OCI-M2 (cell line): ENCODE results near the gene MRO.
"Not testable (repeated sequence)": the region's sequence is repeated elsewhere in the genome, so short reads cannot be mapped to it uniquely, and the experiment has no call there.

Experiments used
- DNase-seq: peaks from one replicate; lab custom pipeline; 2025; ENCODE audit not compliant: unreplicated experiment; lab: John Stamatoyannopoulos, UW

The MRO gene

DNA sequence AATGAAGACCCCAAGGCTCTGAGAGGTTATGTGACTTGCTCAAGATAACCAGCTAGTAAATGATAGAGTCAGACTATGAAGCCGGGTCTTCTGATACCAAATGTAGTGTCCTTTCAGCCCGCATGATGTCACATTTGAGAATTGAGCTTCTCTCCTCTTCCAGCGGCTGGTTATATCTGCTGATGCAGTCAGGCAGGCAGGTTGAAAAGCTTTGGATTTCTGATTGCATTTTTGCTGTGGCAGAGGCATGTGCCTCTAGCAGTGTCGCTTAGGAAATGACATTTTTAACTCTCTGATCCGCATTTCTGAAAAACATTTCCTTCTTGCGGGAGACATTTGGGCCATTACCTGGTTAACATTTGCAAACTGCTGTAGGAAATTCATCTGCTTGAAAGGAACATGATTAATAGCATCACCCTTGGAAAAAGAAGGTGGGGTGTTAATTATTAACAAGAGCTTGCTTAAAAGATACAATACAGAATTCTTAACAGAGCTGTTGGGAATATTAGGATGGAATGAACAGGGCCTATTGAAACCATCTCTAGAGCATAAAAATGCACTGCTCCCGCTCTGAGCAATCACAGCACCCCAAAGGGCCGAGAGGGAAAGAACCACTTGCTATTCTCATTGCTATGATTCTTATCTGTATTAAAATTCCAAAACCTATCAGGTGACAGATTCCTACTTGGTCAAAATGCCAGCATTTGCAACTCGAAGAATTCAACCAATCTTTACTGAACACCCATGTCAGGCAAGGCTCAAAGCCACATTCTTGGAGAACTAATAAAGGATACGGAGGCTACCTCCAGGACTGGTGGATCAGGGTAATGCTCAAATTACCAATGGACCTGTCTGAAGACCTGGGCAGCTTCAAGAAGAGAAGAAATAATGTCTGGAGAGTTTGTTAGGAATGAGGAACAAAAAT, 25.9 kb downstream of the MRO start:
- DNase-seq: no peak

DNA sequence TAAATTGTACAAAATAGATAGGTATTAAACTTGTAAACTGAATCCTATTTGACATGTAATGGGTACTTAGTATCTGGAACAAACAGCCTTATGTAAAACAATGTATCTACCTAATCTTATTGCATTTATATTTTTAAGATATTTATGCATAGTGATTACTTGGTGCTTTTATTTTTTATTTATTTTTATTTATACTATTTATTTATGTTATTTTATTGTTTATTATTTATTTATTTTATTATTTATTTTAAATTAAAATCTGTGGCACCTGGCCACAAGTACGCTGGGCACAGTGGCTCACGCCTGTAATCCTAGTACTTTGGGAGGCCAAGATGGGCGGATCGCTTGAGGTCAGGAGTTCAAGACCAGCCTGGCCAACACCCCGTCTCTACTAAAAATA, 26.9 kb downstream of the MRO start:
- no peak for DNase-seq

- no peak for DNase-seq
Measured at GRCh38 chr18:50791599-50792438, 28.0 kb downstream of the MRO start.

DNA sequence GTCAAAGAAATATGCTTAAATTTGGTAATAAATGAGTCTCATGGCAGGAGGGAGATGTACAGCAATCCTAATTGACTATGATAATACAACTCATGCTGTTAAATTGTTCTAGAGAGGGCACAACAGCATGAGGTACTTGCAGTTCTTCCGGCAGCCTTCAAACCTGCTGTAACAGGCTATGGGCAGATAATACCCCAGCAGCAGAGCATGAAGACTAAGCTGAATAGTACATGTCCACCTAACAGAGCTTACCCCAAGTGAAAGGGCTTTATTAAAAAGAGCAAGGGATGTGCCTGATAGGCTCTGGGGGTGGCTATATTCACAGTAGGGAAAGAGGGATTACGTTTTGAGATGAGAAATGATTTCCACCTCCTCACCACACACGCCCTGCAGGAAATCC, 28.9 kb downstream of the MRO start:
- no peak for DNase-seq

- DNase-seq: no peak
Measured at GRCh38 chr18:50790241-50790640, 29.6 kb downstream of the MRO start.

- no peak for DNase-seq
Measured at GRCh38 chr18:50788284-50788683, 31.5 kb downstream of the MRO start.

GRCh38 chr18:50786864-50787263, 33.0 kb downstream of the MRO start:
- DNase-seq: no peak

- no peak for DNase-seq
Measured at GRCh38 chr18:50783553-50783952, 36.3 kb downstream of the MRO start.

GRCh38 chr18:50779021-50779420, 40.8 kb downstream of the MRO start:
- DNase-seq: not testable (repeated sequence)

GRCh38 chr18:50776383-50776782, 43.4 kb downstream of the MRO start:
- no peak for DNase-seq

DNA sequence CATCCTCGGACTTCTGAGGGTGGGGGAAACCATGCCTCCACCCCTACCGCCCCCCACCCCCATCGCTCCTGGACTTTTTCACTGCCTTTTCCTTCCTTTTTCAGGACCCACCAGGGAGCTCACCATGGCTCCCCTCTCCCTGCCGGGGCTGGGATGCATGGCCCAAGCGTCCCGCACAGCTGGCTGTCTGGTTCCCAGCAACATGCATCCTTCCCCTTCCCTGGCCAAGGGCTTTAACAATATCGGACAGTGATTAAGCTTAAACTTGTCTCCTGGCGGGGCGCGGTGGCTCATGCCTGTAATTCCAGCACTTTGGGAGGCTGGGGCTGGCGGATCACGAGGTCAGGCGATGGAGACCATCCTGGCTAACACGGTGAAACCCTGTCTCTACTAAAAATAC, 44.1 kb downstream of the MRO start:
- DNase-seq: no peak

DNA sequence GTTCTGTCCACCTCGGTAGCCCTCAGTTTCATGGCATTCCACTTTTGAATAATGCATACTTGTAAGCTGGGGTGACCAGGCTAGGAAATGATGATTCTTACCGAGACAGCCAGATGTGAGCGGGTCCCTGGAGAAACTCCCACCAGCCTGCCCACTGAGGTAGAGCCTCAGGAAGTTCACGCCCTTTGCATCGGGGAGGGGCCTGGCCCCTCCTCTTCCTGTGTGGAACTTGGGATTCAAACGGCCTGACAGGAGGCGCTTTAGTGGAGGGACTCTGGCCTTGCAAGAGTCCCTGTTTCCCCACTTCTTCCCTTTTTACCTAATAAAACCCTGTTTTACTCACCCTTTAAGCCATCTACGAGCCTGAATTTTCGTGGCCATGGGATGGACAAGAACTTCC, 44.6 kb downstream of the MRO start:
- DNase-seq: no peak

DNA sequence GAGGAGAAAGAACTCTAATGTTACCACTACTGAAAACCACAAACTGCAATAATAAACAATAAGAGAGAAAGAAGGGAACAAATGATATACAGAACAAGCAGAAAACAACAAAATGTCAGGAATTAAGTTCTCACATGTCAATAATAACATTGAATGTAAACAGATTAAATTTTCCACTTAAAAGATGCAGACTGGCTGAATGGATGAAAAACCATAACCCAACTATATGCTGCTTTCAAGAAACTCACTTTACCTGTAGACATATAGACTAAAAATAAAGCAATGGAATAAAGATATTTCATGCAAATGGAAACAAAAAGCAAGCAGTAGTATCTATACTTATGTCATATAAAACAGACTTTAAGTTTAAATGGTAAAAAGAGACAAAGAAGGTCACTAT, 50.4 kb downstream of the MRO start:
- no peak for DNase-seq

- no peak for DNase-seq
Measured at GRCh38 chr18:50757358-50757757, 62.5 kb downstream of the MRO start.

GRCh38 chr18:50754297-50754696, 65.5 kb downstream of the MRO start:
- DNase-seq: no peak

DNA sequence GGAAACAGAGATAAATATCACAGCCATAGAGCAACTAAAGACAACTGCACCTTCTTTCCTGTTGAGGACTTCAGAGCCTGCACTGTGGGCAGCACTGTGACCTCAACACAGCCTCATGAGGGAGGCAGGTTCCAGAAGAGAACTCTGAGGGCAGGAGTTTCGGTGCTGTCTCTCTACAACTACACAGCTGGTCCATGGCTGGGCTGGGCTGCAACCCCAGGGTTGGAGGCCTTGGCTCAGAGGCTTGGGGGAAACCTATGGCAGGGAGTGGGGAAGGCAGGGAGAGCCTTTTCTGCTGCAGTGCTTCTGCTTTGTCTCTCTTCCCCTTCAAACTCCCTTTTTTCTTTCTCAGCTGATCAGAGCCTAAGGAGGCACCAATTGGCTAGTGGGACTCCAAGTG, 66.5 kb downstream of the MRO start:
- no peak for DNase-seq

DNA sequence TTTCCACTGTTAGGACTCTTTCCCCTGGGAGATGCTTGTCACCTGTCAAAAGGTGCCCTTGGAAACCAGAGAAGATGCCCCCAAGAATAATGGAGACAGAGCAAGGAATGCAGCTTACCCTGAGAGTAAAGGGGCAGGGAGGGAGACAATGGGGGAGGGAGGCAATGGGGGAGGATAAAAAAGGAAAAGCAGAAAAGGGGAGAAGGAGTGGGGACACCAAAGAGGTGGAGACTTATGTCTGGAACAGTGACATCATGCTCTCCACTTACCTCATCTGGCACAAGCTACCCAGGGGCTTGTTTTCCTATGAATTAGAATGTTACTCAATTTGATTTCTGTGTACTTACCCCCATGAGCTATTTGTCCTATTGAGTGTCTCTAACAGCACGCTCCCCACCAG, 67.9 kb downstream of the MRO start:
- DNase-seq: no peak

DNA sequence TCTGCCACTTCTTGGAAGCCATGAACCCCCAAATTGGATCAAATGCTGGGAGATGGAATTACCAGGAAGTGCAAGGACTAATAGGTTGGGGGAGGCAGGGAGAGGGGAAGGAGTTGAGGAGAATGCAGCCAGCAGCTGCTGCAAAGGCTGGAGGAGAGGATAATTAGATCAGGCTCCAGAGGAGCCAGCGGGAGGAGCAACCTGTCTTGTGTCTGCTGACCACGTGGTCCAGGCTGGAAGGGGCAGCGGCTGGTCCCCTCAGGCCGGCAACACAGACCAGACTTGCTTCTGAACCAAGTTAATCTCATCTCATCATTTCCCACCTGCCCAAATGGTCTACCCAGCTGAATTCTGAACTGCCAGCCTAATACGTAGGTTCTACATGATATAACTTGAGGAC, 68.3 kb downstream of the MRO start:
- no peak for DNase-seq

DNA sequence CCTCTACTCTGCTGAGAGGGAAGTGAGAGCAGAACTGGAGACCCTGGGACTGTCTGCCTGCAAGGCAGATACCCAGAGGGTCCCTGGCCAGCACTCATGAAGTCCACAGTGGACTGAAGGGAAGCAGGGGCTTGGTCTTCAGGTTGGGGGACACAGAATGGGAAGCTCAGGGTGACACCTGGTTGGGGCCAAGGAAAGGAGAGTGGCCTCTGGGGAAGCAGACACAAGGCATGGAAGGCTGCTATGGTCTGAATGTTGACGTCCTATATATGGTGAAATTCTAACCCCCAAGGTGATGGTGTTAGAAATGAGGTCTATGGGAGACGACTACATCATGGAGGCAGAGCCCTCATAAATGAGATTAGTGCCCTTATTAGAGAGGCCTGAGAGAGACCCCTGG, 69.3 kb downstream of the MRO start:
- no peak for DNase-seq

DNA sequence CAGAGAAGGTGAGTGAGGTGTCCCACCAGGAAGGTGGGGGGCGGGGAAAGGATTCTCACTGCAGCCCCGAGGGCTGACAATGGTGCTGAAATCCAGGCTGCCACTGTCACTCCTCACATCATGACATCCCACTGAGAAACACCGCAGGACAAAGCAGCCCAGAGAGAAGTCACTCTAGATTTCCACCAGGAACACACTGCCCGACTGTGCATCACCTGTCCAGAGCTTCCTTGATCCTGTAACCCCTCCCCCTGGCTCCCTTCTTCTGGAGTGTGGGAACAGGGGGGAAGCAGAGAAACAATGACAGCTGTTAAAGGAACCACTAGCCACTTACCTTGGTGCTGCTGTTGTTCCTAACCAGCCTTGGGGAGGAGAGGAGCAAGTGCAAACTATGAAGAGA, 69.9 kb downstream of the MRO start:
- no peak for DNase-seq

DNA sequence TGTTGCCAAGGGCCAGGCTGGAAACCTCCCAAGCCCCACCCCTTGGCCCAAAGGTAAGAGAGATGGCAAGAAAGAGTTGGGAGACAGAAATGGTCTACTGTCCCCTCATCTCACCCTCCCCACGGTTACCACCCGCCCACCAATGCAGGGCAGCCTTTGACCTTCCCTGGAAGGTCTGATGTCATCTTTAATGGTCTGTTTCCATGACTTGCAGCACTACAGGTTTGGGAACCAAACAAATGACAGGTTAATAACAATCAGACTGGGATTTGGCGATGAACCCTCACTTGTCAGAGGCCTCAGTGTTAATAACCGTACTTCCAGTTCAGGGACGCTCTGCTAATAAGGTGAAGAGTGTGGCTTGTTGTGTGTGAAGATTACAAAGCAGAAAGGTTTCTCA, 70.4 kb downstream of the MRO start:
- no peak for DNase-seq
